Measurements from ENCODE around the gene NFIA.
"Not testable (repeated sequence)": the region's sequence is repeated elsewhere in the genome, so short reads cannot be mapped to it uniquely, and the experiment has no call there.

Gene NFIA

GRCh38 chr1:61453111-61453961 lies 371.0 kb downstream of the NFIA start:
- peak; percentile 37 to 40 for DNase-seq (ENCODE audit: low read depth in 2 of 2)

GRCh38 chr1:61455400-61455799 lies 373.0 kb downstream of the NFIA start:
- DNase-seq (ENCODE audit: low read depth in 2 of 2), result no peak

- no peak for DNase-seq (ENCODE audit: low read depth in 2 of 2)
These were observed 375.2 kb downstream of the NFIA start for GRCh38 chr1:61457526-61458040.

GRCh38 chr1:61459345-61459744 lies 377.0 kb downstream of the NFIA start:
- DNase-seq (ENCODE audit: low read depth in 2 of 2), result no peak

GRCh38 chr1:61460191-61460590 lies 377.8 kb downstream of the NFIA start:
- DNase-seq (ENCODE audit: low read depth in 2 of 2), result no peak

- DNase-seq (ENCODE audit: low read depth in 2 of 2), result no peak
These were observed 379.3 kb downstream of the NFIA start for GRCh38 chr1:61461406-61462384.

- DNase-seq (ENCODE audit: low read depth in 2 of 2), result no peak
These were observed 380.3 kb downstream of the NFIA start for GRCh38 chr1:61462628-61463027.

GRCh38 chr1:61463220-61463619 lies 380.9 kb downstream of the NFIA start:
- no peak for DNase-seq (ENCODE audit: low read depth in 2 of 2)

GRCh38 chr1:61467836-61468235 lies 385.5 kb downstream of the NFIA start:
- DNase-seq (ENCODE audit: low read depth in 2 of 2), result not testable (repeated sequence)

- DNase-seq (ENCODE audit: low read depth in 2 of 2), result no peak
These were observed 387.0 kb downstream of the NFIA start for GRCh38 chr1:61469365-61469764.

- no peak for DNase-seq (ENCODE audit: low read depth in 2 of 2)
These were observed 390.5 kb downstream of the NFIA start for GRCh38 chr1:61472876-61473275.

GRCh38 chr1:61474269-61474817 lies 392.0 kb downstream of the NFIA start:
- no peak for DNase-seq (ENCODE audit: low read depth in 2 of 2)

- no peak for DNase-seq (ENCODE audit: low read depth in 2 of 2)
These were observed 392.6 kb downstream of the NFIA start for GRCh38 chr1:61474963-61475362.

GRCh38 chr1:61477301-61477700 lies 394.9 kb downstream of the NFIA start:
- DNase-seq (ENCODE audit: low read depth in 2 of 2), result no peak

- DNase-seq (ENCODE audit: low read depth in 2 of 2), result no peak
These were observed 398.0 kb downstream of the NFIA start for GRCh38 chr1:61480273-61480935.

GRCh38 chr1:61481315-61481715 lies 399.0 kb downstream of the NFIA start:
- DNase-seq (ENCODE audit: low read depth in 2 of 2), result no peak

GRCh38 chr1:61482170-61482734 lies 399.9 kb downstream of the NFIA start:
- no peak for DNase-seq (ENCODE audit: low read depth in 2 of 2)

- DNase-seq (ENCODE audit: low read depth in 2 of 2), result no peak
These were observed 404.6 kb downstream of the NFIA start for GRCh38 chr1:61486783-61487536.

GRCh38 chr1:61487801-61488200 lies 405.4 kb downstream of the NFIA start:
- DNase-seq (ENCODE audit: low read depth in 2 of 2), result no peak

- DNase-seq (ENCODE audit: low read depth in 2 of 2), result no peak
These were observed 408.6 kb downstream of the NFIA start for GRCh38 chr1:61490924-61491323.

All from stimulated activated CD4-positive, alpha-beta T cell treated with anti-CD3 and anti-CD28 coated beads, Interleukin-1b, Interleukin-23, amount 100 ng/mL, for 4 hours (primary cell).